Left renal cortex interstitium (tissue), 4 donors: Measurements from ENCODE around the gene CCDC171. TPM values are rescaled to one million over a fixed set of nuclear protein-coding genes. Genes with fewer than 3 reads are reported as not detected.
"Not testable (repeated sequence)": the region's sequence is repeated elsewhere in the genome, so short reads cannot be mapped to it uniquely, and the experiment has no call there.

Experiments used
- DNase-seq, 4 donors: peaks; one replicate each; pipeline ENCODE4 v3.0.0-alpha.2; 2013; ENCODE audit warnings: low read depth in 4 of 4, low spot score in 2 of 4, missing footprints in 1 of 4
- polyA plus RNA-seq, 4 donors: library from polyadenylated mRNA; unstranded; fragments of 120-200 nt; gene quantifications; one replicate each; pipeline ENCODE4 v1.2.1, GENCODE V29; 2013; ENCODE audit not compliant: insufficient read length in 4 of 4

Gene CCDC171
- polyA plus RNA-seq, 4 donors: 4.3 to 6.6 (median 5.4) TPM

DNA sequence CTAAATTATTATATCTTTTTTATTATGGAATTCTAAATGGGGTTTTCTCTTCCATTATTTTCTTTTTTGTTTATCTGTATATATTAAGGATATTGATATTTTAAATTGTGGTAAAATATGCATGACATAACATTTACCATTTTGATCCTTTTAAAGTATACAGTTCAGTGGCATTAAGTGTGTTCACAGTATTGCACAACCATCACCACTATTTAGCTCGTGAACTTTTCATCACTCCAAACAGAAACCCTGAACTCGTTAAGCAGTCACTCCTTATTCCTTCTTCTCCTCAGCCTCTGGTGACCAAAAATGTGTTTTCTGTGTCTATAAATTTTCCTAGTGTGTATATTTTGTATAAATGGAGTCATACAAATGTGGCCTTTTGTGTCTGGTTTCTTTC lies 188.2 kb downstream of the CCDC171 start:
- no peak for DNase-seq

DNA sequence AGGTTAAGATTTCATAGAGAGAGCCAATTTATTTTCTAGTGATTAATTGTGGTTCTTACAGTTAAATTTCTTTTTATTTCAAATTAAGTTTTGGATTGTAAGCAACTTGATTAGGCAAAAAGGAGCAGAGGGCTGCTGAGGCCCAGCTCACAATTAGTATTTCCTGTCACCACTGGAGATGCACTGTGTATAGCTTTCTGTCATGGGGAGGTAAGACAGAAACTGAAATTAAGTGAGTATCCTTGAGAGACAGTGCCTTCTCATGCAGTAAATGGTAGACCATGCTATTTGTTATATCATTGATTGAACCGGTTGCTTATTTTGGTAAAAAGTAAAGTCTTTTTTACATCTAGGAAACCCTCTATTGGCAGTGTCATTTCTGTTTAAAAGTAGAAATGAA lies 190.7 kb downstream of the CCDC171 start:
- no peak for DNase-seq

DNA sequence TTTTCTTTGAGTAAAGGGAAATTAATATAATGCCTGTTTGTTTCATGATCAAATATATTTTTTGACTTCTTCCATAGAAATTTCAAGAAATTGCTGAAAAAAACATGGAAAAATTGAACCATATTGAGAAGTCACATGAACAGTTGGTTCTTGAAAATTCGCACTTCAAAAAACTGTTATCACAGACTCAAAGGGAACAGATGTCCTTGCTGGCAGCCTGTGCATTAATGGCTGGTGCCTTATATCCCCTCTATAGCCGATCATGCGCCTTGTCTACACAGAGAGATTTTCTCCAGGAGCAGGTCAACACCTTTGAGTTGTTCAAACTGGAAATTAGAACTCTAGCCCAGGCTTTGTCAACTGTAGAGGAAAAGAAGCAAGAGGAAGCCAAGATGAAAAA lies 191.4 kb downstream of the CCDC171 start:
- no peak for DNase-seq

DNA sequence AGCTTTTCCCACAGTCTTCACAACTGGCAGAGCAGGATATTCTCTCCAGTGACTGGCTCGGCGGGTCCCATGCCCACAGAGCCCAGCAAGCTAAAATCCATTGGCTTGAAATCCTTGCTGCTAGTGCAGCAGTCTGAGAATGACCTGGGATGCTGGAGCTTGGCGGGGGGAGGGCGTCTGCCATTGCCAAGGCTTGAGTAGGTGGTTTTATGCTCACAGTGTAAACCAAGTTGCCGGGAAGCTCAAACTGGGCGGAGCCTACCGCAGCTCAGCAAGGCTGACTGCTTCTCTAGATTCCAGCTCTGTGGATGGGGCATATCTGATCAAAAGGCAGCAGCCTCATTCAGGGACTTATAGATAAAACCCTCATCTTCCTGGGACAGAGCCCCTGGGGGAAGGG lies 194.1 kb downstream of the CCDC171 start:
- DNase-seq: no peak

- DNase-seq: no peak
Observed at GRCh38 chr9:15755660-15756059, 202.8 kb downstream of the CCDC171 start.

GRCh38 chr9:15761551-15761950 lies 208.7 kb downstream of the CCDC171 start:
- DNase-seq: no peak

- no peak for DNase-seq
Observed at GRCh38 chr9:15763371-15763770, 210.5 kb downstream of the CCDC171 start.

GRCh38 chr9:15764131-15764530 lies 211.3 kb downstream of the CCDC171 start:
- DNase-seq: no peak

GRCh38 chr9:15769547-15769946 lies 216.7 kb downstream of the CCDC171 start:
- no peak for DNase-seq

GRCh38 chr9:15778861-15779260 lies 226.0 kb downstream of the CCDC171 start:
- DNase-seq: no peak

DNA sequence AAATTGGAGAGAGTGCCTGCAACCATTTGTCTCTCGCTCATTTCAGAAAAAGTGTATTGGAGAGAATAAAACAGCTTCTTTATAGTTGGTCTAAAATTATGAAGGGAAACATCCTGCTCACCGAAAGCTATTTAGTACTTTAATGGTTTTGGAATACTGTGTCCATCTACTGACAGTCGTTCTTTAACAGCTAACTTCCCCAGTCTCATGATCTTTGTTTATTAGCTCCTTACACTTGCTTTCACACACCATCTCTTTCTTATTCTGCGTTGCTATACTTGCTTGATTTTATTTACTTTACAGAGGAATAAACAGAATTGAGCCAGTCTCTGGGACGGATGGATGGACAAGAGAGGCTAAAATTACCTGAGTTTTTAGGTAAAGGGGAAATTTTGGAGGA lies 229.3 kb downstream of the CCDC171 start:
- no peak for DNase-seq

DNA sequence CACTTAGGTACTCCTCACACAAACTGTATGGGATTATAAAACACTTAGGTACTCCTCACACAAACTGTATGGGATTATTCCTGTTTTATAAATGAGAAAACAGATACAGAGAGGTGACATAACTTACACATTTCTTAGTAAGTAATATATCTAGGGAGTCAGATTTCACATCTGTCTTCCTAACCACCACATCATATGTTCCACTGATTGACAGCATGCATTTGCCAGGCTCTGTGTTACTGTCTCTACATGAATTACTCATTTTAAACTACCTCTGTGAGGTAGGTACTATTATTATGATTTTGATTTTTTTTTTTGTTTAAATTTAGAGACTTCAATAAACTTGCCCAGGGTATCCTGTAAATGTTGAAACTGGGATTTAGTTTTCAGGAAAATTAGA lies 232.7 kb downstream of the CCDC171 start:
- no peak for DNase-seq

DNA sequence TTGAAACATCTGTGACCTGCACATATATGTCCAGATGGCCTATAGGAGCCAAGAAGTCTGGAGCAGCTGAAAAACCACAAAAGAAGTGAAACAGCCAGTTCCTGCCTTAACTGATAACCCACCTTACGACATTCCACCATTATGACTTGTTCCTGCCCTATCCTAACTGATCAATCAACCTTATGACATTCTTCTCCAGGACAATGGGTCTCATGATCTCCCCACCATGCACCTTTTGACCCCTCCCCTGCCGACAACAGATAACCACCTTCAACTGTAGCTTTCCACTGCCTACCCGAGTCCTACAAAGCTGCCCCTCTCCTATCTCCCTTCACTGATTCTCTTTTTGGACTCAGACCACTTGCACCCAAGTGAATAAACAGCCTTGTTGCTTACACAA lies 233.8 kb downstream of the CCDC171 start:
- DNase-seq: no peak

DNA sequence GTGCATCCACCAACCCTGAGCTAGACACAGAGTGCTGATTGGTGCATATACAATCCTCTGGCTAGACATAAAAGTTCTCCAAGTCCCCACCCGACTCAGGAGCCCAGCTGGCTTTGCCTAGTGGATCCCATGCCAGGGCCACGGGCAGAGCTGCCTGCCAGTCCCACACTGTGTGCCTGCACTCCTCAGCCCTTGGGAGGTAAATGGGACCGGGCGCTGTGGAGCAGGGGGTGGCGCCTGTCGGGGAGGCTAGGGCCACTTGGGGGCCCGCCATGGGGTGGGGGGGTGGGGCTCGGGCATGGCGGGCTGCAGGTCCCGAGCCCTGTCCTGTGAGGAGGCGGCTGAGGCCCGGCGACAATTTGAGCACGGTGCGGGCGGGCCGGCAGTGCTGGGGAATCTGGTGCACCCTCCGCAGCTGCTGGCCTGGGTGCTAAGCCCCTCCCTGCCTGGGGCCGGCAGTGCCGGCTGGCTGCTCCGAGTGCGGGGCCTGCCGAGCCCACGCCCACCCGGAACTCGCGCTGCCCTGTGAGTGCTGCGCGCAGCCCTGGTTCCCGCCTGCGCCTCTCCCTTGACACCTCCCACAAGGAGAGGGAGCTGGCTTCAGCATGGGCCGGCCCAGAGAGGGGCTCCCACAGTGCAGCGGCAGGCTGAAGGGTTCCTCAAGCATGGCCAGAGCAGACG lies 257.5 kb downstream of the CCDC171 start:
- not testable (repeated sequence) for DNase-seq

- no peak for DNase-seq
Observed at GRCh38 chr9:15813076-15813475, 260.2 kb downstream of the CCDC171 start.

GRCh38 chr9:15824310-15824709 lies 271.5 kb downstream of the CCDC171 start:
- no peak for DNase-seq

DNA sequence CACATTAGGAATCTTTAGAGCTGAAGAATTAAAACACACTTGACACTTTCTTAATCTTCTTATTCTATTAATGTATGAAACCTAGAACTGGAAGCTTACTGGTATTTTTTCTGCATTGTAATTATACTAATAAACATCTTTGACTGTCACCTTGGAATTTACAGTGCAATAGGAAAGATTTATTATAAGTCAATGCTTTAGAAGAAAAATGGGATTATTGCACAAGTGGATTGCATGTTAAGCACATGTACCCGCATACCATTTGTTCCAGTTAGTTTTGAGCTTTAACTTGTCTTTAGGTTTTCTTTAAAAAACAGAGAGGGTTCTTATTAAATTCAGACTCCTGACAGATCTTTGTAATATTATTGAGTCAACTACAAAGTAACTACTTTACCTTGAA lies 278.5 kb downstream of the CCDC171 start:
- DNase-seq: no peak

GRCh38 chr9:15834541-15834940 lies 281.7 kb downstream of the CCDC171 start:
- no peak for DNase-seq

GRCh38 chr9:15837079-15837679 lies 284.3 kb downstream of the CCDC171 start:
- DNase-seq: peak; percentile 7 to 37 (median 18)

- no peak for DNase-seq
Observed at GRCh38 chr9:15842051-15842450, 289.2 kb downstream of the CCDC171 start.

GRCh38 chr9:15843316-15843715 lies 290.5 kb downstream of the CCDC171 start:
- no peak for DNase-seq

GRCh38 chr9:15843931-15844330 lies 291.1 kb downstream of the CCDC171 start:
- no peak for DNase-seq

DNA sequence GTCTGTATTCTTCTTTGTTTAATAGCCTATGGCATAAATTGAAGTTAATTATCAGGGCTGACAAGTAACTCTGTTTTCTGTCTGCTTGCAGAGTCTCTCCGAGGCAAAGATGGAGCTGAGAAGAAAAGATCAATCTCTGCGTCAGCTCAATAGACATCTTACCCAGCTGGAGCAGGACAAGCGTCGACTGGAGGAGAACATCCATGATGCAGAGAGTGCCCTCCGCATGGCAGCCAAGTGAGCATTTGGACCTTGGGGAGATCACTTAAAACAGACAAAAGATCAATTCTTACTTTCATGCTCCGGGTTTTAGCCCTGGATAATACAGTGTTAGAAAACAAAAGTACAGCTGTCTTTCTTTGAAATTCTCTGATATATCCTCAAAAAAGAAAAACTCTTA lies 293.8 kb downstream of the CCDC171 start:
- no peak for DNase-seq
